Measurements from ENCODE around the gene SMARCD3.

SMARCD3 gene

GRCh38 chr7:151241755-151242096 is 6.8 kb downstream of the SMARCD3 start:
- no peaks in the 10 kb centered on the region for H3K9me2 ChIP-seq (ENCODE audit: low read depth, low read length)
- H3K36me3 ChIP-seq (ENCODE audit: insufficient read depth, low read length), result peaks cover 28% of the 10 kb centered on the region
- H3K4me2 ChIP-seq (ENCODE audit: low read length), result no peak overlapping the region
- TF ChIP-seq CTCF (IDR thresholded peaks at IDR 0.05; ENCODE audit: low read length), result no peak
- TF ChIP-seq EZH2 (IDR thresholded peaks at IDR 0.05; ENCODE audit: borderline replicate concordance, low read length), result no peak
- H3K27ac ChIP-seq (ENCODE audit: low read depth, low read length, poor library complexity, severe bottlenecking), result no peak overlapping the region
- no peak overlapping the region for H2AFZ ChIP-seq (ENCODE audit: low read length)
- H3K4me3 ChIP-seq (ENCODE audit: low read depth, low read length, poor library complexity, severe bottlenecking), result no peak overlapping the region
- no peaks in the 10 kb centered on the region for H3K9me3 ChIP-seq (ENCODE audit: low read length)
- H3K79me2 ChIP-seq (ENCODE audit: insufficient read depth, low read length), result no peaks in the 10 kb centered on the region
- no peaks in the 10 kb centered on the region for H3F3A ChIP-seq (ENCODE audit: insufficient read depth, low read length)
- H3K27me3 ChIP-seq (ENCODE audit: insufficient read depth, low read length), result peaks cover 8% of the 10 kb centered on the region
- no peak overlapping the region for H3K9ac ChIP-seq (ENCODE audit: low read length)
- peaks cover 31% of the 10 kb centered on the region for H3K4me1 ChIP-seq (ENCODE audit: insufficient read depth, low read length, severe bottlenecking)
- no peaks in the 10 kb centered on the region for H4K20me1 ChIP-seq (ENCODE audit: insufficient read depth, low read length)

- peaks cover 34% of the 10 kb centered on the region for H3K36me3 ChIP-seq (ENCODE audit: insufficient read depth, low read length)
- TF ChIP-seq EZH2 (IDR thresholded peaks at IDR 0.05; ENCODE audit: borderline replicate concordance, low read length) (no peak), CTCF (IDR thresholded peaks at IDR 0.05; ENCODE audit: low read length) (no peak)
- H3K27me3 ChIP-seq (ENCODE audit: insufficient read depth, low read length), result peaks cover 8% of the 10 kb centered on the region
- H2AFZ ChIP-seq (ENCODE audit: low read length), result no peak overlapping the region
- no peak overlapping the region for H3K4me3 ChIP-seq (ENCODE audit: low read depth, low read length, poor library complexity, severe bottlenecking)
- no peaks in the 10 kb centered on the region for H3K9me3 ChIP-seq (ENCODE audit: low read length)
- peaks cover 31% of the 10 kb centered on the region for H3K4me1 ChIP-seq (ENCODE audit: insufficient read depth, low read length, severe bottlenecking)
- H3F3A ChIP-seq (ENCODE audit: insufficient read depth, low read length), result no peaks in the 10 kb centered on the region
- H3K9me2 ChIP-seq (ENCODE audit: low read depth, low read length), result no peaks in the 10 kb centered on the region
- no peak overlapping the region for H3K9ac ChIP-seq (ENCODE audit: low read length)
- no peak overlapping the region for H3K4me2 ChIP-seq (ENCODE audit: low read length)
- no peak overlapping the region for H3K27ac ChIP-seq (ENCODE audit: low read depth, low read length, poor library complexity, severe bottlenecking)
- H3K79me2 ChIP-seq (ENCODE audit: insufficient read depth, low read length), result no peaks in the 10 kb centered on the region
- no peaks in the 10 kb centered on the region for H4K20me1 ChIP-seq (ENCODE audit: insufficient read depth, low read length)
Observed at GRCh38 chr7:151240942-151241754, 7.3 kb downstream of the SMARCD3 start.

- Histone ChIP-seq H3K9me2 (ENCODE audit: low read depth, low read length) (no peaks in the 10 kb centered on the region), H3K36me3 (ENCODE audit: insufficient read depth, low read length) (peaks cover 38% of the 10 kb centered on the region), H4K20me1 (ENCODE audit: insufficient read depth, low read length) (no peaks in the 10 kb centered on the region)
Observed at GRCh38 chr7:151240536-151240935, 8.0 kb downstream of the SMARCD3 start.

More at GRCh38 chr7:151240536-151240935, 8.0 kb downstream of the SMARCD3 start:
- Histone ChIP-seq H3K9me3 (ENCODE audit: low read length) (no peaks in the 10 kb centered on the region), H3K4me3 (ENCODE audit: low read depth, low read length, poor library complexity, severe bottlenecking) (no peak overlapping the region), H3K27ac (ENCODE audit: low read depth, low read length, poor library complexity, severe bottlenecking) (no peak overlapping the region), H2AFZ (ENCODE audit: low read length) (no peak overlapping the region), H3K27me3 (ENCODE audit: insufficient read depth, low read length) (peaks cover 8% of the 10 kb centered on the region), H3K4me2 (ENCODE audit: low read length) (no peak overlapping the region), H3K9ac (ENCODE audit: low read length) (no peak overlapping the region), H3K4me1 (ENCODE audit: insufficient read depth, low read length, severe bottlenecking) (peaks cover 28% of the 10 kb centered on the region), H3F3A (ENCODE audit: insufficient read depth, low read length) (no peaks in the 10 kb centered on the region), H3K79me2 (ENCODE audit: insufficient read depth, low read length) (no peaks in the 10 kb centered on the region)
- TF ChIP-seq EZH2 (IDR thresholded peaks at IDR 0.05; ENCODE audit: borderline replicate concordance, low read length), result no peak
- no peak for TF ChIP-seq CTCF (IDR thresholded peaks at IDR 0.05; ENCODE audit: low read length)
